GM10266 (cell line): ENCODE data around the gene CHIT1.

ENCODE experiments used
- DNase-seq: peaks from one replicate; pipeline ENCODE4 v3.0.0; 2012; ENCODE audit errors: extremely low spot score
- TF ChIP-seq, protein P1 (sequence below): IDR thresholded peaks from 2 replicates; pipeline ENCODE4 v1.5.1; 2012; ENCODE audit warnings: mild to moderate bottlenecking, low read depth; ENCODE audit not compliant: control insufficient read depth, insufficient read depth; ENCODE audit errors: missing control alignments

The CHIT1 gene

GRCh38 chr1:203204756-203205155 lies 24.7 kb downstream of the CHIT1 start:
- no peak for DNase-seq
- TF ChIP-seq, protein P1, sequence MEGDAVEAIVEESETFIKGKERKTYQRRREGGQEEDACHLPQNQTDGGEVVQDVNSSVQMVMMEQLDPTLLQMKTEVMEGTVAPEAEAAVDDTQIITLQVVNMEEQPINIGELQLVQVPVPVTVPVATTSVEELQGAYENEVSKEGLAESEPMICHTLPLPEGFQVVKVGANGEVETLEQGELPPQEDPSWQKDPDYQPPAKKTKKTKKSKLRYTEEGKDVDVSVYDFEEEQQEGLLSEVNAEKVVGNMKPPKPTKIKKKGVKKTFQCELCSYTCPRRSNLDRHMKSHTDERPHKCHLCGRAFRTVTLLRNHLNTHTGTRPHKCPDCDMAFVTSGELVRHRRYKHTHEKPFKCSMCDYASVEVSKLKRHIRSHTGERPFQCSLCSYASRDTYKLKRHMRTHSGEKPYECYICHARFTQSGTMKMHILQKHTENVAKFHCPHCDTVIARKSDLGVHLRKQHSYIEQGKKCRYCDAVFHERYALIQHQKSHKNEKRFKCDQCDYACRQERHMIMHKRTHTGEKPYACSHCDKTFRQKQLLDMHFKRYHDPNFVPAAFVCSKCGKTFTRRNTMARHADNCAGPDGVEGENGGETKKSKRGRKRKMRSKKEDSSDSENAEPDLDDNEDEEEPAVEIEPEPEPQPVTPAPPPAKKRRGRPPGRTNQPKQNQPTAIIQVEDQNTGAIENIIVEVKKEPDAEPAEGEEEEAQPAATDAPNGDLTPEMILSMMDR = no peak

GRCh38 chr1:203202431-203203245 lies 26.8 kb downstream of the CHIT1 start:
- TF ChIP-seq, protein P1 = no peak
- DNase-seq = no peak

DNA sequence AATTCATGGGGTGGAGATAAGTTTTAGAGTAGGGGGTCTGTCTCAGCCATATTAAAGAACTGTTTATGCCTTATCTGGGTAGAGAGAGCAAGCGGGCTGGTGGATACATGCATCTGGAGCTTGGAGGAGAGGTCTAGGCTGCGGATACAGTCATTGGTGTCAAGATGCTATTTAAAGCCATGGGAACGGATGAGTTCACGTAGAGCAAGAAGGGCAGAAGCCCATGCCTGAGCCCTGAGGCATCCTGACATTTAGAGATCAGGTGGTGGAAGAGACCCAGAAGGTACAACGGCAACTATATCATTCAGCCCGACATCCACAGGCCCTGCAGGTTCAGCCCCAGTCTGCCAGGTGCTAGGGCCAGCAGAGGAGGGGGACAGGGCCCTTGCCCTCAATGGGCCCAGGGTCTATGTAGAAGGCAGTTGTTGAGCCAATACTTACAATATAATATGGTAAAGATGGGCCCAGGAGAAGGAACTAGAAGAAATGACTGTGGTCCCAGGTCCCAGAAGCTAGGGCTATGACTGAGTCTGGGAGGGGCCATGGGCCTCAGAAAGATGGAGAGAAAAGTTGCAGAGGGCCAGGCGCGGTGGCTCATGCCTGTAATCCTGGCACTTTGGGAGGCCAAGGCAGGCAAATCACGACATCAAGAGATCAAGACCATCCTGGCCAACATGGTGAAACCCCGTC lies 27.8 kb downstream of the CHIT1 start:
- no peak for DNase-seq
- TF ChIP-seq, protein P1 = no peak

DNA sequence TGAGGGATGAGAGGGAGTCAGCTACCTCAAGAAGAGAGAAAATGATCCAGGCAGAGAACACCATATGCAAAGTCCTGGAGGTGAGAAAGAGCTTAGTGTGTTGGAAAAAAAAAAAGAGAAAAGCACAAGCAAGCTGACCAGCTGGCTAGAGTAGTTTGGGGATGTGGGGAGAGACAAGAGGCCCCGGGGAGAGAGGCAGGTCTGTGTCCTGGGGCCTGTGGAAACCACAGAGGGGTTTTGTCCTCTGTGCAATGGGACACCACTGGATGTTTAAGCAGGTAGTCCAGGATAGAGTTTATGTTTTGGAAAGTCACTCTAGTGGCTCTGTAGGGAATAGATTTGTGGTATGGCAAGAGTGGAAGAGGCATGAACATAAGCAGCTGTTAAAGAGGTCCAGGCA lies 28.6 kb downstream of the CHIT1 start:
- DNase-seq = no peak
- TF ChIP-seq, protein P1 = no peak

- TF ChIP-seq, protein P1 = no peak
- no peak for DNase-seq
Observed at GRCh38 chr1:203199816-203200571, 29.5 kb downstream of the CHIT1 start.

- TF ChIP-seq, protein P1 = no peak
- no peak for DNase-seq
Observed at GRCh38 chr1:203199481-203199815, 30.0 kb downstream of the CHIT1 start.

GRCh38 chr1:203199002-203199401 lies 30.5 kb downstream of the CHIT1 start:
- DNase-seq = no peak
- TF ChIP-seq, protein P1 = no peak
